ENCODE measurements around the gene PPA1.
"Not testable (repeated sequence)": the region's sequence is repeated elsewhere in the genome, so short reads cannot be mapped to it uniquely, and the experiment has no call there.

DNA sequence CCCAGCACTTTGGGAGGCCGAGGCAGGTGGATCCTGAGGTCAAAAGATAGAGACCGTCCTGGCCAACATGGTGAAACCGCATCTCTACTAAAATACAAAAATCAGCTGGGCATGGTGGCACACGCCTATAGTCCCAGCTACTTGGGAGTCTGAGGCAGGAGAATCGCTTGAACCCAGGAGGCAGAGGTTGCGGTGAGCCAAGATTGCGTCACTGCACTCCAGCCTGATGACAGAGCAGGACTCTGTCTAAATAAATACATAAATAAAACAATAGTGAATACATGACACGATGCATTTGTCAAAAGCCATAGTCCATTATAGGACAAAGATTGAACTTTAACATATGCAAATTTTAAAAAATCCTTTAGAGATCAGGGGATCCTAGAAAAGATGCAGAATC, 54.0 kb downstream of the PPA1 start:
- TF ChIP-seq, protein P1, sequence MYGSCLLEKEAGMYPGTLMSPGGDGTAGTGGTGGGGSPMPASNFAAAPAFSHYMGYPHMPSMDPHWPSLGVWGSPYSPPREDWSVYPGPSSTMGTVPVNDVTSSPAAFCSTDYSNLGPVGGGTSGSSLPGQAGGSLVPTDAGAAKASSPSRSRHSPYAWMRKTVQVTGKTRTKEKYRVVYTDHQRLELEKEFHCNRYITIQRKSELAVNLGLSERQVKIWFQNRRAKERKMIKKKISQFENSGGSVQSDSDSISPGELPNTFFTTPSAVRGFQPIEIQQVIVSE (CRISPR knock-in tag; IDR thresholded peaks at IDR 0.05; ENCODE audit: borderline replicate concordance), result not testable (repeated sequence)
- TF ChIP-seq OVOL2 (CRISPR knock-in tag; IDR thresholded peaks at IDR 0.05; ENCODE audit: borderline replicate concordance); SP1 (CRISPR knock-in tag; conservative IDR thresholded peaks at IDR 0.05); GABPB1 (CRISPR knock-in tag; IDR thresholded peaks at IDR 0.05): not testable (repeated sequence)
- TF ChIP-seq, protein P2, sequence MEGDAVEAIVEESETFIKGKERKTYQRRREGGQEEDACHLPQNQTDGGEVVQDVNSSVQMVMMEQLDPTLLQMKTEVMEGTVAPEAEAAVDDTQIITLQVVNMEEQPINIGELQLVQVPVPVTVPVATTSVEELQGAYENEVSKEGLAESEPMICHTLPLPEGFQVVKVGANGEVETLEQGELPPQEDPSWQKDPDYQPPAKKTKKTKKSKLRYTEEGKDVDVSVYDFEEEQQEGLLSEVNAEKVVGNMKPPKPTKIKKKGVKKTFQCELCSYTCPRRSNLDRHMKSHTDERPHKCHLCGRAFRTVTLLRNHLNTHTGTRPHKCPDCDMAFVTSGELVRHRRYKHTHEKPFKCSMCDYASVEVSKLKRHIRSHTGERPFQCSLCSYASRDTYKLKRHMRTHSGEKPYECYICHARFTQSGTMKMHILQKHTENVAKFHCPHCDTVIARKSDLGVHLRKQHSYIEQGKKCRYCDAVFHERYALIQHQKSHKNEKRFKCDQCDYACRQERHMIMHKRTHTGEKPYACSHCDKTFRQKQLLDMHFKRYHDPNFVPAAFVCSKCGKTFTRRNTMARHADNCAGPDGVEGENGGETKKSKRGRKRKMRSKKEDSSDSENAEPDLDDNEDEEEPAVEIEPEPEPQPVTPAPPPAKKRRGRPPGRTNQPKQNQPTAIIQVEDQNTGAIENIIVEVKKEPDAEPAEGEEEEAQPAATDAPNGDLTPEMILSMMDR (IDR thresholded peaks at IDR 0.05), result not testable (repeated sequence)
